AG04449 (cell line): ENCODE data around the gene MBTPS1.

ENCODE experiments used
- CTCF ChIA-PET: fragments of 350-600 bp; formaldehyde crosslinking; extraction: SDS; loops from one replicate; lab custom pipeline; 2021; ENCODE audit warnings: antibody characterized with exemption; lab: Yijun Ruan, JAX
- POLR2A ChIA-PET: fragments of 400-600, 350-600 bp; formaldehyde crosslinking; extraction: SDS; loops from one replicate; lab custom pipeline; 2020; ENCODE audit warnings: antibody characterized with exemption, inconsistent platforms; lab: Yijun Ruan, JAX
- DNase-seq: peaks from one replicate; pipeline ENCODE4 v3.0.0-alpha.2; 2010; ENCODE audit warnings: low read depth, low spot score
- H3K4me3 ChIP-seq: 2 replicates; pipeline ENCODE4 v1.5.1; 2011; ENCODE audit warnings: low read depth, mild to moderate bottlenecking, control low read depth, low read length
- TF ChIP-seq, protein P1 (sequence below): IDR thresholded peaks from one replicate; pipeline ENCODE4 v1.5.1; 2011; ENCODE audit warnings: mild to moderate bottlenecking, moderate library complexity, low read length, control low read depth, inconsistent platforms; ENCODE audit not compliant: insufficient read depth; ENCODE audit errors: missing control alignments

The MBTPS1 gene

DNA sequence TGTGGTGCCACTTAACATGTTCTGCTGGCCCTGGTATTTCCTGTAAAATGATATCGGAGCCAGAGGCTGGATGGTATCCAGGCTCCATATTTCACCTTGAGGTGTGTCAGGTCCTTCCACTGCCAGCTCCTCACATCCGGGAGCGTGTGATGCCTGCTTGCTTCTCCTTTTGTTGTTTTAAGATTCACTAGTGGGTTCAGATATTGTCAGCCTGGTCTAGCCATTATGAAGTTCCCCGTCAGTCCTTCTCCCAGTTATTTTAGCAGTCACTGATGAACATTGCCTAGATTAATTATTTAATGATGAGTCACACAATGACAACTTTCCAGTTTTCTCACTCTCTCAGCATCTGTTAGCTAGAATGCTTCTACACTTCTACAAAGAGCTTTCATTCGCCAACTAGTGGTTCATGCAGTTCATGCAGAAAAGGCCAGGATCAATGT lies 39.6 kb upstream of the MBTPS1 start:
- CTCF ChIA-PET = interaction anchor here (0.9 to 3.7 kb wide), 5 partner anchors 9 to 90 kb away, joined by 3 to 18 read pairs (median 3); partner anchors contain the start of gene TAF1C
- no peak for DNase-seq
- H3K4me3 ChIP-seq = no peak overlapping the region
- TF ChIP-seq, protein P1, sequence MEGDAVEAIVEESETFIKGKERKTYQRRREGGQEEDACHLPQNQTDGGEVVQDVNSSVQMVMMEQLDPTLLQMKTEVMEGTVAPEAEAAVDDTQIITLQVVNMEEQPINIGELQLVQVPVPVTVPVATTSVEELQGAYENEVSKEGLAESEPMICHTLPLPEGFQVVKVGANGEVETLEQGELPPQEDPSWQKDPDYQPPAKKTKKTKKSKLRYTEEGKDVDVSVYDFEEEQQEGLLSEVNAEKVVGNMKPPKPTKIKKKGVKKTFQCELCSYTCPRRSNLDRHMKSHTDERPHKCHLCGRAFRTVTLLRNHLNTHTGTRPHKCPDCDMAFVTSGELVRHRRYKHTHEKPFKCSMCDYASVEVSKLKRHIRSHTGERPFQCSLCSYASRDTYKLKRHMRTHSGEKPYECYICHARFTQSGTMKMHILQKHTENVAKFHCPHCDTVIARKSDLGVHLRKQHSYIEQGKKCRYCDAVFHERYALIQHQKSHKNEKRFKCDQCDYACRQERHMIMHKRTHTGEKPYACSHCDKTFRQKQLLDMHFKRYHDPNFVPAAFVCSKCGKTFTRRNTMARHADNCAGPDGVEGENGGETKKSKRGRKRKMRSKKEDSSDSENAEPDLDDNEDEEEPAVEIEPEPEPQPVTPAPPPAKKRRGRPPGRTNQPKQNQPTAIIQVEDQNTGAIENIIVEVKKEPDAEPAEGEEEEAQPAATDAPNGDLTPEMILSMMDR = no peak
- POLR2A ChIA-PET = no interaction called here

DNA sequence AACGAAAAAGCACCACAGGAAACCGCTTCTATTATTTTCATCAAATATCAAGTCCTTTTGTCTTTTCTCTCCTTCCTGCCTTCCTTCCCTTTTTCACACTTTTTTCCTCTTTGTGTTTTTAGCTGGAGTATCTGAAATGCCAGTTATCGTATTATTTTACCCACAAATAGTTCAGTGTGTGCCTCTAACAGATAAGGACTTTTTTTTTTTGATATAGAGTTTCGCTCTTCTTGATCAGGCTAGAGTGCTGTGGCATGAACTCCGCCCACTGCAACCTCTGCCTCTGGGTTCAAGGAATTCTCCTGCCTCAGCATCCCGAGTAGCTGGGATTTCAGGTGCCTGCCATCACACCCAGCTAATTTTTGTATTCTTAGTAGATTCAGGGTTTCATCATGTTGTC lies 39.0 kb upstream of the MBTPS1 start:
- no peak overlapping the region for H3K4me3 ChIP-seq
- CTCF ChIA-PET = interaction anchor here (0.9 to 3.7 kb wide), 6 partner anchors 10 to 90 kb away, joined by 3 to 18 read pairs (median 3); partner anchors contain the start of gene TAF1C
- TF ChIP-seq, protein P1 = no peak
- POLR2A ChIA-PET = no interaction called here
- no peak for DNase-seq

DNA sequence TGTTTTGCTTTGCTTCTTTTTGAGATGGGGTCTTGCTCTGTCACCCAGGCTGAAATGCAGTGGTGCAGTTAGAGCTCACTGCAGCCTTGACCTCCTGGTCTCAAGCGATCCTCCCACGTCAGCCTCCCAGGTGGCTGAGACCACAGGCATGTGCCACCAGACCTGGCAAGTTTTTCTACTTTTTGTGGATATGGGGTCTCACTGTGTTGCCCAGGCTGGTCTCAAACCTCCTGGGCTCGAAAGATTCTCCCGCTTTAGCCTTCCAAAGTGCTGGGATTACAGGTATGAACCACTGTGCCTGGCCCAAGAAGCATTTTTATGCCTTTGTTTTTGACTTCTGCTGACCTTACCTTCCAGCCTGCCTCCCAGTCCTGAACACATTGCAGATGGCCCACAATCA lies 38.5 kb upstream of the MBTPS1 start:
- ChIA-PET CTCF (interaction anchor here (1.0 to 3.7 kb wide), 4 partner anchors 9 to 32 kb away, joined by 3 to 18 read pairs (median 5); partner anchors contain the start of gene TAF1C), POLR2A (no interaction called here)
- TF ChIP-seq, protein P1 = no peak
- no peak overlapping the region for H3K4me3 ChIP-seq
- no peak for DNase-seq

DNA sequence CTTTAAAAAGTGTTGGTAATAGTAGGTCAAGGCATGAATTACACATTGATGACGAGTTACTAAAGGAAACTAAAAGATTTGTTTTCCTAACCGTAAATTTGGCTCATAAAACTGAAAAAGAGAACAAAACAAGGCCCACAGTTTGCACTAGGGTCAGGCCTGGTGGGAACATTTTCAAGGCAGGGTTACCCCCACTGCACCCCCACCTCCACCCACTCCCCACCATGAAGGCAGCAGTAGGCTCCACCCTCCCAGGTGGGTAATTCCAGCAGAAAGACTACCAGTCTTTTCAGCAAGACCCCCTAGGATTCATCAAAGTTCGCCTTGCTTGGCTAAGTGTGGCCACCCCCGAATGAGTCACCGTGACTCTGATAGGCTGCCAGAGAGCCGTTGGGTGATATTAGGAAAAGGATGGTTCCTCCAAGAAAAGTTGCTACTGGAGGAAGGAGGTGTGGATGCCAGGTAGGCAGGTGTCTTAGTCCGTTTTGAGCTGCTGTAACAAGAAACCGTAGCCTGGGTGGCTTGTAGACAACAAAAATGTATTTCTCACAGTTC lies 37.0 kb upstream of the MBTPS1 start:
- TF ChIP-seq, protein P1 = no peak
- no peak overlapping the region for H3K4me3 ChIP-seq
- POLR2A ChIA-PET = interaction anchor here (0.9 kb wide), 1 partner anchor 9 kb away, joined by 3 read pairs; the partner anchor contains the start of genes DNAAF1 and HSDL1
- CTCF ChIA-PET = interaction anchor here (1.0 to 3.7 kb wide), 4 partner anchors 13 to 33 kb away, joined by 3 to 18 read pairs (median 4); partner anchors contain the start of gene TAF1C
- no peak for DNase-seq

DNA sequence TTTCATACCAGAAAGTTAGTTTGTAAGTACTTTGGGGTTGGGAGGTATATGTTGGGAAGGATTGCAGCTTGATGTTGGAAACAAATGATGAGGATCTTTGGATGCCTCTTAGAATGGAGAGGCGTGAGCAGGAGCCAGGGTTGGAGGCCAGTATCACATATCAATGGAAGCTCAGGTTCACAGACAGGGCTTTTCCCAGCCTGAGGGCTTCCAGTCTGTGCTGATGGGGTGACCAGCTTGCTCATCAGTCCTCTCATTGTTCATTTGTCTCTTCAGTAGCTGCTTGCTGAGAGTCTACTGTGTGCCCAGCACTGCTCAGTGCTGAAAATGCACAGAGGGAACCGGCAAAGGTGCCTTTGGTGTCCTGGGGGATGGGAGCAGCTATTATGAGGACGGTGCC lies 34.2 kb upstream of the MBTPS1 start:
- no peak for DNase-seq
- no peak overlapping the region for H3K4me3 ChIP-seq
- POLR2A ChIA-PET = no interaction called here
- TF ChIP-seq, protein P1 = no peak
- CTCF ChIA-PET = interaction anchor here (1.0 to 1.7 kb wide), 4 partner anchors 10 to 66 kb away, joined by 3 to 6 read pairs (median 4); no protein-coding TSS in a partner anchor
